ENCODE measurements around the gene WDR7.

WDR7 gene

DNA sequence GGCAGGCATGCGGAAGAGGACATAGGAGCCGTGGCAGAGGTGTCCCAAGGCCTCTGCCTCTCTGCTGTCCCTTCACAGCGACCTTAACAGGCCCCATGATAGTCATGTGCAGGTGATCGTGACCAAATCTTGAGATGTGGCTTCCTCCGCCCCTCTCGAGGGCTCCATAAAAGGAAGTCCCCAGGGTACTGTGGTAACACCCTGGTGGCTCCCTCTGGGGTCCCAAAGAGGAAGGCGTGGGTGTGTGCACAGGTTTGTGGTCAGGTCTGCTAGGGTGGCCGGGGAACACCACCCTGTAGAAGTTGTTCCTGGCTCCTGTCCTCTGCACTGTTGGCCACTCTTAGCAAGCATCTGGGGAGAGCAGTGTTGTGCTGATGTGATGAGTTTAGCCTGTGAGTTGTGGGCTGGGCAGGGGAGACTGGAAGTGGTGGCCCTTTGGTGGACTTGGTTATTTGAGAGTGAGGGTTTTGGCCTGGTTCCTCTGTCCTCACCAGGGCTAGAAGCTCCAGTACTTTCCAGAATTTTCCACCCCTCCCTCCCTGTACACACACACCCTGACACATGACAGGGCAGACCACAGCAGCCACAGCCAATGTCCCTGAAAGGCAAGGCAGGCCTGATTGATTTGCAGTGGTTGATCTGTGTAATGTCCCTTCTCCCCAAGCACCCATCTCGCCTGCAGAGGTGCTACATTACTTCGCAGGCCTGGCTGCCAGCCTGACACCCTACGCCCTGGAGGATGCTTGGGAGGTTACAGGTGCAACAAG is 426.8 kb downstream of the WDR7 start:
- Histone ChIP-seq H3K27ac (no peak overlapping the region), H3K4me1 (no peaks in the 10 kb centered on the region), H3K9ac (no peak overlapping the region), H3K27me3 (ENCODE audit: control insufficient read depth, insufficient read depth, low read length) (no peaks in the 10 kb centered on the region), H3K36me3 (ENCODE audit: control insufficient read depth, insufficient read depth, low read length) (no peaks in the 10 kb centered on the region), H3K79me2 (no peaks in the 10 kb centered on the region), H2AFZ (no peak overlapping the region), H3K4me2 (ENCODE audit: low read length) (no peak overlapping the region), H3K4me3 (ENCODE audit: low read depth, low read length) (no peak overlapping the region), H3K9me3 (ENCODE audit: control insufficient read depth, low read length) (no peaks in the 10 kb centered on the region)
- TF ChIP-seq CTCF (IDR thresholded peaks at IDR 0.05) = no peak

- H3K79me2 ChIP-seq = no peaks in the 10 kb centered on the region
- H3K27me3 ChIP-seq (ENCODE audit: control insufficient read depth, insufficient read depth, low read length) = no peaks in the 10 kb centered on the region
- no peak for TF ChIP-seq CTCF (IDR thresholded peaks at IDR 0.05)
- H2AFZ ChIP-seq = no peak overlapping the region
- H3K4me1 ChIP-seq = no peaks in the 10 kb centered on the region
- no peak overlapping the region for H3K27ac ChIP-seq
- H3K9ac ChIP-seq = no peak overlapping the region
- H3K36me3 ChIP-seq (ENCODE audit: control insufficient read depth, insufficient read depth, low read length) = no peaks in the 10 kb centered on the region
- H3K9me3 ChIP-seq (ENCODE audit: control insufficient read depth, low read length) = no peaks in the 10 kb centered on the region
- H3K4me2 ChIP-seq (ENCODE audit: low read length) = no peak overlapping the region
- H3K4me3 ChIP-seq (ENCODE audit: low read depth, low read length) = no peak overlapping the region
Measured at GRCh38 chr18:57078614-57079013, 427.5 kb downstream of the WDR7 start.

DNA sequence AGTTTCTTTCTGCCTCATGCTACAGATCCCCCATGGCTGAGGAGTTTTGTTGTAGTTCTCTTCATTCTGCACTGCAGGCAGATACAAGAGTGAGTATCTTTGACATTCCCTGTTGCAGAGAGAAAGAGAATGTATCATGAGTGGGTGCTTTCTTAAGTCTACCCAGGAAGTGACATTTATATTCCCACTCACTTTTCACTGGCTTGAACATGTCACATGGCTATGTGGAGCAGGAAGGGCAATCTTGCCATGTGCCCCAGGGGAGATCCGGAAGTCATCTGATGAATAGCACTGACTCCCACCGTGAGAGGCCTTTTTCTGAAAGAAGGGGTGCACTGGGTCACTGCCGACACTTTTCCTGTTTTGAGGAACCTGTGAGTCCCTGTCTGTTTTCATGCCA is 429.3 kb downstream of the WDR7 start:
- Histone ChIP-seq H2AFZ (no peak overlapping the region), H3K36me3 (ENCODE audit: control insufficient read depth, insufficient read depth, low read length) (no peaks in the 10 kb centered on the region), H3K27me3 (ENCODE audit: control insufficient read depth, insufficient read depth, low read length) (no peaks in the 10 kb centered on the region), H3K9ac (no peak overlapping the region), H3K4me3 (ENCODE audit: low read depth, low read length) (no peak overlapping the region), H3K4me2 (ENCODE audit: low read length) (no peak overlapping the region), H3K4me1 (no peaks in the 10 kb centered on the region), H3K27ac (no peak overlapping the region), H3K79me2 (no peaks in the 10 kb centered on the region), H3K9me3 (ENCODE audit: control insufficient read depth, low read length) (no peaks in the 10 kb centered on the region)
- TF ChIP-seq CTCF (IDR thresholded peaks at IDR 0.05) = no peak

GRCh38 chr18:57081899-57082298 is 430.7 kb downstream of the WDR7 start:
- H3K9me3 ChIP-seq (ENCODE audit: control insufficient read depth, low read length) = no peaks in the 10 kb centered on the region
- H3K79me2 ChIP-seq = no peaks in the 10 kb centered on the region
- no peak for TF ChIP-seq CTCF (IDR thresholded peaks at IDR 0.05)
- H3K9ac ChIP-seq = no peak overlapping the region
- no peak overlapping the region for H2AFZ ChIP-seq
- no peak overlapping the region for H3K4me3 ChIP-seq (ENCODE audit: low read depth, low read length)
- H3K4me1 ChIP-seq = no peaks in the 10 kb centered on the region
- no peak overlapping the region for H3K4me2 ChIP-seq (ENCODE audit: low read length)
- H3K36me3 ChIP-seq (ENCODE audit: control insufficient read depth, insufficient read depth, low read length) = no peaks in the 10 kb centered on the region
- no peaks in the 10 kb centered on the region for H3K27me3 ChIP-seq (ENCODE audit: control insufficient read depth, insufficient read depth, low read length)
- H3K27ac ChIP-seq = no peak overlapping the region

GRCh38 chr18:57083485-57083884 is 432.3 kb downstream of the WDR7 start:
- Histone ChIP-seq H3K79me2 (no peaks in the 10 kb centered on the region), H3K27ac (no peak overlapping the region), H3K4me1 (no peaks in the 10 kb centered on the region), H3K27me3 (ENCODE audit: control insufficient read depth, insufficient read depth, low read length) (no peaks in the 10 kb centered on the region), H2AFZ (no peak overlapping the region), H3K4me2 (ENCODE audit: low read length) (no peak overlapping the region), H3K9me3 (ENCODE audit: control insufficient read depth, low read length) (no peaks in the 10 kb centered on the region), H3K9ac (no peak overlapping the region), H3K36me3 (ENCODE audit: control insufficient read depth, insufficient read depth, low read length) (no peaks in the 10 kb centered on the region), H3K4me3 (ENCODE audit: low read depth, low read length) (no peak overlapping the region)
- TF ChIP-seq CTCF (IDR thresholded peaks at IDR 0.05) = no peak

Data from parathyroid adenoma (tissue), 2 donors.